Neural crest cell (in vitro differentiated cells): ENCODE data around the gene PEF1. TPM values are rescaled to one million over a fixed set of nuclear protein-coding genes. Genes with fewer than 3 reads are reported as not detected.

Experiments used
- DNase-seq: peaks from one replicate; pipeline ENCODE4 v3.0.0; 2021; ENCODE audit warnings: low read depth, mixed read lengths, low spot score
- H3K27ac Mint-ChIP-seq: one replicate; pipeline ENCODE4 v1.8.0; 2021; ENCODE audit warnings: mild to moderate bottlenecking, mixed read lengths; ENCODE audit not compliant: unreplicated experiment
- H3K27me3 Mint-ChIP-seq: 2 replicates; pipeline ENCODE4 v1.8.0; 2021; ENCODE audit warnings: low read depth, mild to moderate bottlenecking, mixed read lengths
- H3K36me3 Mint-ChIP-seq: 2 replicates; pipeline ENCODE4 v1.8.0; 2021; ENCODE audit warnings: low read depth, mild to moderate bottlenecking, mixed read lengths
- H3K4me1 Mint-ChIP-seq: 2 replicates; pipeline ENCODE4 v1.8.0; 2021; ENCODE audit warnings: mixed read lengths
- H3K4me3 Mint-ChIP-seq: one replicate; pipeline ENCODE4 v1.8.0; 2021; ENCODE audit warnings: mild to moderate bottlenecking, mixed read lengths
- H3K9me3 Mint-ChIP-seq: 2 replicates; pipeline ENCODE4 v1.8.0; 2021; ENCODE audit warnings: mixed read lengths
- total RNA-seq: library from RNA; stranded (reverse); gene quantifications from 2 replicates; pipeline ENCODE4 v1.2.1, GENCODE V29; 2021
- TF ChIP-seq, protein P1 (sequence below): fragments of 200-600 bp; sonication (generic); conservative IDR thresholded peaks from 2 replicates; pipeline ENCODE4 v1.5.0; 2021; ENCODE audit warnings: antibody characterized with exemption, mild to moderate bottlenecking

PEF1 gene
- total RNA-seq, 1 donor from 2014 or later = 52.4 TPM

DNA sequence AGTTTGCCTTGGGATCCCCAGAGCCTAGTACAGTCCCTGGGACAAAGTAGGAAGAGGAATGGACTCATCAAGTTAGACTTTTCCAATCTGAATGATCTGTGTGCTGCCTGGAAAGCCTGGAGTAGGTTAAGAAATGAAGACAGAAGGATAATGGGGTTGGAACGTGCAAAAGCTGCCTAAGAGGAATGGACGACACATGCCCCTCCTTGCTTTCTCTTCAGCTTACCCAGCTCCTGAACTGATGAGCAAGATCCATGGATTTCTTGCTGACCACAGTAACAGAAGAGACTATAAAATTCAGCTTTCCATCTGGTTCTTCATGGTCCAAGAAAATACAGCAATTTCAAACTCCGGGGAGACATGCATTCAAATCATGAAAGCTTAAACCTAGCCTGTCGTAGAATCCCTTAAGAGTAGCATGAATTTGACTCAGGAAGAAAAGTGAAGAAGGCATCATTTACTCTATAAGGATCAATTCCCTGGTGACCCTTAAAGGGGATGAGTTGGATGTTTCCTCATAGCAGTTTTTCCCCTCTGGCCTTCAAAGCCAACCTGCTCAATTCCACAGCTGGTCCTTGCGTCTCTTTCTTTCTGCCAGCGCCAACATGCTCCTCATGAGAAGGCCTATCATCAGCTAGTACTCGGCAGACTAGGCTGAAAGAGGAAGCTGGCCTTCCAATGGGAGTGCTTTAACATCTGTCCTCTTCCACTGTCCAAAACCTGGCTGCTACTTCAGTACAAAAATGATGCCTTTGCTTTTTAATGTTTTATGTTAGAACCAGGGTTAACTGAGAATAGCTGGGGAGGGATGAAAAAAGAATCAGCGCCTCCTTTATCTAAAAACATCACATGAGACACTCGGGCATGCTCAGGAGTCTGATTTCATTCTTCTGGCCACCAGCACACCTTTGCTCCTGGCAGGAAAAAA is 5.7 kb upstream of the PEF1 start:
- DNase-seq = no peak
- Mint-ChIP-seq H3K36me3 (no peaks in the 10 kb centered on the region), H3K27me3 (peaks cover 10% of the 10 kb centered on the region), H3K4me3 (no peak overlapping the region), H3K4me1 (peaks cover 13% of the 10 kb centered on the region), H3K27ac (no peak overlapping the region), H3K9me3 (no peaks in the 10 kb centered on the region)
- TF ChIP-seq, protein P1, sequence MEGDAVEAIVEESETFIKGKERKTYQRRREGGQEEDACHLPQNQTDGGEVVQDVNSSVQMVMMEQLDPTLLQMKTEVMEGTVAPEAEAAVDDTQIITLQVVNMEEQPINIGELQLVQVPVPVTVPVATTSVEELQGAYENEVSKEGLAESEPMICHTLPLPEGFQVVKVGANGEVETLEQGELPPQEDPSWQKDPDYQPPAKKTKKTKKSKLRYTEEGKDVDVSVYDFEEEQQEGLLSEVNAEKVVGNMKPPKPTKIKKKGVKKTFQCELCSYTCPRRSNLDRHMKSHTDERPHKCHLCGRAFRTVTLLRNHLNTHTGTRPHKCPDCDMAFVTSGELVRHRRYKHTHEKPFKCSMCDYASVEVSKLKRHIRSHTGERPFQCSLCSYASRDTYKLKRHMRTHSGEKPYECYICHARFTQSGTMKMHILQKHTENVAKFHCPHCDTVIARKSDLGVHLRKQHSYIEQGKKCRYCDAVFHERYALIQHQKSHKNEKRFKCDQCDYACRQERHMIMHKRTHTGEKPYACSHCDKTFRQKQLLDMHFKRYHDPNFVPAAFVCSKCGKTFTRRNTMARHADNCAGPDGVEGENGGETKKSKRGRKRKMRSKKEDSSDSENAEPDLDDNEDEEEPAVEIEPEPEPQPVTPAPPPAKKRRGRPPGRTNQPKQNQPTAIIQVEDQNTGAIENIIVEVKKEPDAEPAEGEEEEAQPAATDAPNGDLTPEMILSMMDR = no peak

DNA sequence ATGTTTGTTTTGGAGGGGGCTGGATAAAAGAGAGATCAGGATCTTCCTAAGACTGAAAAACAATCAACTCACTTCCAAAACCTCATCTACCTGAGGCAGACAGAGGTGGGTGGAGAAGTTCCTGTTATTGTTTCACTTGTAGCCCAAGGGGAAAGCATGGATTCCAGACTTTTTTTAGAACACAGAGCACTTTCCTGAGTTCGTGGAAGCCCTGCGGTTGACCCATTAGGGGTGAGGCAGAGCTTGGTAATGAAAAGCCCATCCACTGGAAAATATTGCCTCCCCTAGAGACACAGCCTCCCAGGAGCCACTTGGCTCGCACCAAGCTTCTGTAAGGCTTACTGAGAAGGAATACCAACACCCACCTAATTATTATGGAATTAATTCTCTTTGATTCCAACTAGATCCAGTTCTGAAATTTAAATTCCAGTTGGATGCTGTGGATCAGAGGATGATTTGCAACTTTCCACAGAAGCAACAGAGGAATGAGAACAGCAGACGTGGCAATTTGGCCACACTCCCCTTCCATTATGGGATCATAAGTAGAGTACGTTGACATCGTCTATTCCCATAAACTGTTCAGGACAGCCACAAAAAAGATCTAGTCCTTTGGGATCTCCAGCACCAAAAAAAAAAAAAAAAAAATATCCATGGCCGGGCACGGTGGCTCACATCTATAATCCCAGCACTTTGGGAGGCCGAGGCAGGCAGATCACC is 4.1 kb upstream of the PEF1 start:
- H3K4me3 Mint-ChIP-seq = no peak overlapping the region
- TF ChIP-seq, protein P1 = no peak
- no peaks in the 10 kb centered on the region for H3K9me3 Mint-ChIP-seq
- H3K4me1 Mint-ChIP-seq = peaks cover 23% of the 10 kb centered on the region
- no peak overlapping the region for H3K27ac Mint-ChIP-seq
- no peaks in the 10 kb centered on the region for H3K36me3 Mint-ChIP-seq
- peaks cover 8% of the 10 kb centered on the region for H3K27me3 Mint-ChIP-seq
- no peak for DNase-seq

DNA sequence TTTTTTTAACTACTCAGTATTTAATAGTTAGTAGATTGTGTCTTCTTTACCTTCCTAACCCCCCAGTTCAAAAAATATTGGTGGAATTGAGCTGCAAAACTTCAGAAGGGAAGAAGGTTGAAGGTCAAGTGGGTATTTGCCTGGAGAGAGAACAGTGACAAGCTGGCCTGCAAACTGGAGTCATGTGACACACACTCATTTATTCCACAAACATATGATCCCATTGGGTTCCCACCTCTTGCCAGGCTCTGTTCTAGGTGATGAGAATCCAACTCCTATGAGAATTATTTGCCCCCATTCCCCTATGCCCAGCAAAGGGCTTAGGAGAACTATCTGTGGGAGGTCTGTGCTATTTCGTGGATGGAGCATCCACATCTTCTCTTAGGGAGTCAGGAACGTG is 3.5 kb upstream of the PEF1 start:
- no peaks in the 10 kb centered on the region for H3K9me3 Mint-ChIP-seq
- no peaks in the 10 kb centered on the region for H3K36me3 Mint-ChIP-seq
- no peak overlapping the region for H3K27ac Mint-ChIP-seq

DNA sequence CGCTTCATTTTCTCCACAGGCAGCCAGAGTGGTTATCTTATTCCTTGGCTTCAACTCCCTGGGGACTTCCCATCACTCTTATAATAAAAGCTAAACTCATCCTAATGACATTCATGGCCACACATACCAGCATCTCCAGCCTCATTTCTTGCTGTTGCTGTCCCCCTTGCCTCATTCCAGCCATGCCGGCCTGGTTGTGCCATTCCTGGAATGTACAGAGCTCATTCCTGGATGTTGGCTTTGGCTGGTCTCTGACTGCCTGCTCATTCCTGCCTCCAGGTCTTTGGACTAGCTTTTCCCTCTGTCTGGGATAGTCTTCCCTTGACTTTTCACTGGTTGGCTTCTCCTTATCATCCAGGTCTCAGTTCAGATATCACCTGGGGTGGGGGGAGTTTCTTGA is 2.4 kb upstream of the PEF1 start:
- H3K27me3 Mint-ChIP-seq = peaks cover 8% of the 10 kb centered on the region
- H3K36me3 Mint-ChIP-seq = no peaks in the 10 kb centered on the region
- DNase-seq = no peak
- H3K4me1 Mint-ChIP-seq = peaks cover 26% of the 10 kb centered on the region
- H3K4me3 Mint-ChIP-seq = peak overlapping the region; percentile 99
- no peaks in the 10 kb centered on the region for H3K9me3 Mint-ChIP-seq
- TF ChIP-seq, protein P1 = no peak
- no peak overlapping the region for H3K27ac Mint-ChIP-seq

More for the DNA sequence above, 3.5 kb upstream of the PEF1 start:
- H3K27me3 Mint-ChIP-seq = peaks cover 8% of the 10 kb centered on the region
- H3K4me1 Mint-ChIP-seq = peaks cover 26% of the 10 kb centered on the region
- no peak for DNase-seq
- peak overlapping the region; percentile 43 for H3K4me3 Mint-ChIP-seq
- TF ChIP-seq, protein P1 = no peak

DNA sequence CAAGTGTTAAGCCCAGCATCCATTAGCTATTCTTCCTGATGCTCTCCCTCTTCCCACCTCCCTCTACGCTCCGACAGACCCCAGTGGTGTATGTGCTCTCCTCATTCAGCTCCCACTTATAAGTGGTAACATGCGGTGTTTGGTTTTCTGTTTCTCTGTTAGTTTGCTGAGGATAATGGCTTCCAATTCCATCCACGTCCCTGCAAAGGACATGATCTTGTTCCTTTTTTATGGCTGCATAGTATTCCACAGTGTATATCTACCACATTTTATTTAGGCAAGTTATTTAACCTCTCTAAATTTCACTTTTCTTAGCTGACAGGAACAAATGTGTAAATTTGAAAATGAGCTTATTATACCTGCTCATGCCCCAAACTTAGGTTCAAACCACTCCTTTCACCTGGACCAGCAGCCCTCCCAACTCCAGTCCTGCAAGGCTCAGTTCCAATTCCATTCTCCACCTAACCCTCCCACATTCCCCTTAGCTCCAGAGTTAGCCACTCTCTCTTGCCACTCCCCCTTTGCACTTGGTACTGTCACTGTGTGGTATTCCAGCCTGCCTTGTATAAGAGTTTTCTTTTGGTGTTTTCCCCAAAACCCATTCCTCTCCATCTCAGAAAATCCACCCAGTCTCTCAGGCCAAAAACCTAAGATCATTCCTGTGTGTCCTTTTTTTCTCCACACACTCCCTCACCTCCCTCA is 1.7 kb upstream of the PEF1 start:
- Mint-ChIP-seq H3K36me3 (no peaks in the 10 kb centered on the region), H3K4me3 (peak overlapping the region; percentile 99), H3K9me3 (no peaks in the 10 kb centered on the region), H3K27me3 (peaks cover 6% of the 10 kb centered on the region), H3K4me1 (peaks cover 26% of the 10 kb centered on the region), H3K27ac (no peak overlapping the region)
- no peak for DNase-seq
- TF ChIP-seq, protein P1 = no peak
